HCT116 (cell line): Measurements from ENCODE around the gene GPR27. TPM values are rescaled to one million over a fixed set of nuclear protein-coding genes. Genes with fewer than 3 reads are reported as not detected.

Experiments used
- ATAC-seq: fragments of 200-7000 bp; cut with Tn5 transposase; 2 replicates; pipeline ENCODE4 v1.9.1; 2020; ENCODE audit warnings: mild to moderate bottlenecking, moderate library complexity
- BruUV-seq: library from RNA; stranded (reverse); fragments of 400-500 nt; replicated peaks from 2 replicates; lab custom pipeline; 2021; lab: Mats Ljungman, UMichigan
- CTCF ChIA-PET: fragments of 300-600 bp; sonication (Branson Sonifier 250); formaldehyde crosslinking; loops from one replicate; lab custom pipeline; 2021; ENCODE audit warnings: antibody characterized with exemption; lab: Charles Lee
- POLR2A ChIA-PET: fragments of 300-600, 350-600 bp; sonication (Branson Sonifier 250); formaldehyde crosslinking; loops from one replicate; lab custom pipeline; 2021; ENCODE audit warnings: antibody characterized with exemption; lab: Charles Lee
- RAD21 ChIA-PET, 2 experiments: fragments of 300-600 bp; sonication (Branson Sonifier 250); formaldehyde crosslinking; loops; one replicate each; lab custom pipeline; 2023; ENCODE audit warnings: low total read pairs in 2 of 2; ENCODE audit not compliant: uncharacterized antibody in 2 of 2, unreplicated experiment in 2 of 2, low non-redundant PET in 1 of 2; lab: Charles Lee
- DNase-seq: peaks from one replicate; pipeline ENCODE4 v3.0.0-alpha.2; 2010; ENCODE audit warnings: low read depth, low spot score
- H2AFZ ChIP-seq: fragments of 200-600 bp; shearing (Covaris generic), sonication (generic); 2 replicates; pipeline ENCODE4 v1.6.1; 2017; ENCODE audit warnings: low read depth, mixed run types, mixed read lengths, antibody characterized with exemption, low read length; ENCODE audit not compliant: poor library complexity, severe bottlenecking
- H3K27ac ChIP-seq: 2 replicates; pipeline ENCODE4 v1.5.1; 2012; ENCODE audit warnings: low read depth, low read length
- H3K27me3 ChIP-seq: fragments of 200-600 bp; sonication (generic); 2 replicates; pipeline ENCODE4 v1.6.1; 2016; ENCODE audit warnings: mixed run types, low read length, mixed read lengths; ENCODE audit not compliant: insufficient read depth
- H3K36me3 ChIP-seq, 2 experiments: fragments of 200-500 bp in 1 of 2; fragments of 200-600 bp in 1 of 2; sonication (Bioruptor generic) in 1 of 2; sonication (generic) in 1 of 2; 2 replicates each; pipeline versions ENCODE4 v1.5.1 to v1.6.1; 2014 to 2016; ENCODE audit warnings: low read length in 2 of 2, inconsistent platforms in 1 of 2, mixed read lengths in 1 of 2, mixed run types in 1 of 2; ENCODE audit not compliant: insufficient read depth in 2 of 2, control insufficient read depth in 1 of 2
- H3K4me1 ChIP-seq, 2 experiments: fragments of 200-600 bp in 1 of 2; sonication (generic) in 1 of 2; 2 replicates each; pipeline versions ENCODE4 v1.5.1 to v1.6.1; 2012 to 2017; ENCODE audit warnings: low read length in 2 of 2, inconsistent platforms in 1 of 2, mild to moderate bottlenecking in 1 of 2, mixed read lengths in 1 of 2, mixed run types in 1 of 2, moderate library complexity in 1 of 2; ENCODE audit not compliant: insufficient read depth in 2 of 2, control insufficient read depth in 1 of 2
- H3K4me2 ChIP-seq: fragments of 200-600 bp; sonication (generic); 2 replicates; pipeline ENCODE4 v1.6.1; 2017; ENCODE audit warnings: mixed run types, low read length, mixed read lengths
- H3K4me3 ChIP-seq, 2 experiments: fragments of 200-600 bp in 1 of 2; sonication (generic) in 1 of 2; replicated peaks in 1 of 2; 2 replicates each; pipeline ENCODE4 v1.5.1; 2011 to 2016; ENCODE audit warnings: low read length in 2 of 2, control low read depth in 1 of 2, low read depth in 1 of 2, mild to moderate bottlenecking in 1 of 2, mixed read lengths in 1 of 2, mixed run types in 1 of 2
- H3K79me2 ChIP-seq: fragments of 200-600 bp; sonication (generic); 2 replicates; pipeline ENCODE4 v1.6.1; 2017; ENCODE audit warnings: mild to moderate bottlenecking, mixed run types, low read length, moderate library complexity, mixed read lengths; ENCODE audit not compliant: insufficient read depth
- H3K9ac ChIP-seq: fragments of 200-600 bp; sonication (generic); 2 replicates; pipeline ENCODE4 v1.6.1; 2016; ENCODE audit warnings: low read length, mixed read lengths
- H3K9me2 ChIP-seq: fragments of 200-600 bp; sonication (generic), shearing (Covaris generic); 2 replicates; pipeline ENCODE4 v1.6.1; 2017; ENCODE audit warnings: mixed run types, mild to moderate bottlenecking, moderate library complexity; ENCODE audit not compliant: insufficient read depth
- H3K9me3 ChIP-seq, 2 experiments: fragments of 200-500 bp in 1 of 2; fragments of 200-600 bp in 1 of 2; sonication (Bioruptor generic) in 1 of 2; sonication (generic) in 1 of 2; 2 replicates each; pipeline ENCODE4 v1.6.1; 2014 to 2017; ENCODE audit warnings: low read length in 2 of 2, mixed read lengths in 2 of 2, inconsistent platforms in 1 of 2, low read depth in 1 of 2, mild to moderate bottlenecking in 1 of 2, mixed run types in 1 of 2, moderate library complexity in 1 of 2; ENCODE audit not compliant: control insufficient read depth in 1 of 2, insufficient read depth in 1 of 2
- H4K20me1 ChIP-seq: fragments of 200-600 bp; sonication (generic), shearing (Covaris generic); 2 replicates; pipeline ENCODE4 v1.6.1; 2017; ENCODE audit warnings: mixed run types, mild to moderate bottlenecking, moderate library complexity; ENCODE audit not compliant: insufficient read depth
- ATF3 ChIP-seq: IDR thresholded peaks from 2 replicates; pipeline ENCODE4 v1.6.1; 2012
- CBX3 ChIP-seq: IDR thresholded peaks from 2 replicates; pipeline ENCODE4 v1.6.1; 2012; ENCODE audit warnings: low read depth
- CEBPB ChIP-seq: IDR thresholded peaks from 2 replicates; pipeline ENCODE4 v1.6.1; 2012; ENCODE audit warnings: low read depth
- EGR1 ChIP-seq: IDR thresholded peaks from 2 replicates; pipeline ENCODE4 v1.6.1; 2012; ENCODE audit warnings: low read depth
- ELF1 ChIP-seq: IDR thresholded peaks from 2 replicates; pipeline ENCODE4 v1.6.1; 2012; ENCODE audit warnings: low read depth, borderline replicate concordance
- EZH2 ChIP-seq: fragments of 200-600 bp; sonication (generic); IDR thresholded peaks from 2 replicates; pipeline ENCODE4 v1.6.1; 2017; ENCODE audit warnings: antibody characterized with exemption, mixed run types
- EZH2phosphoT487 ChIP-seq: fragments of 200-600 bp; IDR thresholded peaks from 2 replicates; pipeline ENCODE4 v1.6.1; 2018; ENCODE audit warnings: antibody characterized with exemption, borderline replicate concordance
- JUND ChIP-seq: IDR thresholded peaks from 2 replicates; pipeline ENCODE4 v1.6.1; 2012
- POLR2A ChIP-seq: IDR thresholded peaks from 2 replicates; pipeline ENCODE4 v1.7.0; 2011; ENCODE audit warnings: borderline replicate concordance; ENCODE audit not compliant: insufficient read depth, insufficient read length; ENCODE audit errors: extremely low read depth
- POLR2AphosphoS5 ChIP-seq: IDR thresholded peaks from 2 replicates; pipeline ENCODE4 v1.6.1; 2011; ENCODE audit warnings: mild to moderate bottlenecking, low read depth, low read length, moderate library complexity
- REST ChIP-seq: IDR thresholded peaks from 2 replicates; pipeline ENCODE4 v1.6.1; 2012; ENCODE audit warnings: low read depth
- SIN3A ChIP-seq: IDR thresholded peaks from 2 replicates; pipeline ENCODE4 v1.6.1; 2012; ENCODE audit warnings: low read depth
- SP1 ChIP-seq: IDR thresholded peaks from 2 replicates; pipeline ENCODE4 v1.6.1; 2012; ENCODE audit warnings: low read depth
- SRF ChIP-seq: IDR thresholded peaks from 2 replicates; pipeline ENCODE4 v1.6.1; 2012; ENCODE audit warnings: low read depth
- YY1 ChIP-seq: IDR thresholded peaks from 2 replicates; pipeline ENCODE4 v1.6.1; 2011; ENCODE audit warnings: low read length, low read depth, moderate library complexity, mild to moderate bottlenecking; ENCODE audit not compliant: insufficient replicate concordance; ENCODE audit errors: extremely low read depth
- ZFX ChIP-seq: fragments of 450-650 bp; IDR thresholded peaks from 2 replicates; pipeline ENCODE4 v1.6.1; 2017
- intact Hi-C: fragments of 100-400 bp; cut with micrococcal nuclease; formaldehyde crosslinking; loops from 2 replicates; pipeline ENCODE4 v1.10.0; 2022
- total RNA-seq: library from RNA; stranded (reverse); gene quantifications from one replicate; pipeline ENCODE4 v1.2.1, GENCODE V29; 2021; ENCODE audit not compliant: unreplicated experiment
- TF ChIP-seq, protein P1 (sequence below): IDR thresholded peaks from 2 replicates; pipeline ENCODE4 v1.6.1; 2012

GPR27 gene
- total RNA-seq, 1 experiment from 2014 or later = not detected

DNA sequence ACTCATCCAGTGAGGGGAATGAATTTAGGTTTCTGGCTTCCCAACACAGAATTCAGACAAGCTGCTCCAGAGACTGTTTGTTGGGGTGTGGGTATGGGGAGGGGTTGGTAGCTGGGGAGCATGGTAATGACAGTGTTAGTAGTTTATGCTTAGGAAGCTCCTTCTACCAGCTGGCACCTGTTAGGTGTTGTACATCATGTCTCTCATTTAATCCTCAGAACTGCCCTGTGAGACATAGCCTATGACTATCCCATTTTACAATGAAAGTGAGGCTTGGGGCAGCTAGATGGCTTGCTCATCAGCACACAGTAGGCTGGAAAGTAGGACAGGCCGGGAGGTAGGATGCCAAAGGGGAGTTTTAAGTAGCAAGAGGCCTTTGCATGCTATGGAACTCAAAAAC lies 31.0 kb upstream of the GPR27 start (continued):
- TF ChIP-seq ELF1 = no peak
- TF ChIP-seq POLR2A = no peak
- TF ChIP-seq SIN3A = no peak
- TF ChIP-seq, protein P1, sequence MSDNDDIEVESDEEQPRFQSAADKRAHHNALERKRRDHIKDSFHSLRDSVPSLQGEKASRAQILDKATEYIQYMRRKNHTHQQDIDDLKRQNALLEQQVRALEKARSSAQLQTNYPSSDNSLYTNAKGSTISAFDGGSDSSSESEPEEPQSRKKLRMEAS = no peak
- TF ChIP-seq POLR2AphosphoS5 = no peak
- TF ChIP-seq CBX3 = no peak
- no peak for TF ChIP-seq EGR1
- TF ChIP-seq SRF = no peak
- no peak for TF ChIP-seq EZH2phosphoT487

DNA sequence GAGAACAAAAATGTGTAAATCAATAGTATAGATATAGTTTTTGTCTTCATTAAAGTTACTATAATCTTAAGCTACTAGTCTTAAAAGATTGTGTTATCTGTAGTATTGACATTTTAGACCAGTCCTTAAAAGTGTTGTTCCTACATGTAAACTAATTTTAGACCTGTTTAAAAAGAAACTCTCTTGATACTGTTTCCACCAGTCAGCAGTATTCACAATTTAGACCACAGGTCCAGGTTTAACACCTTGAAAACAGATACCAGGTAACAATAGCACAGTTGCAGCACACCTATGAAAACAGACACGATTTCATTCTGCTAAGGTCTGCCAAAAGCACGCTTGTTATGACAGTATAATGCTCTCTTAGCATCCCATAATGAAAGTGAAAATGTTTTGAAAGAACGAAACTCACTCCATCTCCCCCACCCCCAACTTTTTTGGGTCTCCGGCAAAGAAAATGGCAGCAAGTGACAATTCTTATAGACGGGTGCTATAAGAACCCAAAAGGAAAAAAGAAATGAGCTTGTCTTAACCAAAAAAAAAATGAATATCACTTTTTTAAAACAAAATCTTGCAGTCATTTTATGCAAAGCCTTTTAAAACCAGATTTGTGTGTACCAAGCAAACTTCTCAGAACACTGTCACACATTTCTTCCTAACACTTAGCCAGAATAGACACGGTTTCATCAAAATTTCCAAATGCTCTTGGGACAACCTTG lies 30.0 kb upstream of the GPR27 start:
- H3K27me3 ChIP-seq = peaks cover 19% of the 10 kb centered on the region
- TSS peak; percentile 39 for BruUV-seq
- ChIA-PET RAD21 (no interaction called here), CTCF (interaction anchor here (1.2 to 1.7 kb wide), 2 partner anchors 12 to 135 kb away, joined by 3 to 8 read pairs; no protein-coding TSS in a partner anchor), POLR2A (no interaction called here)
- DNase-seq (no peak), ATAC-seq (no peak)
- H3K9ac ChIP-seq = no peak overlapping the region
- no peaks in the 10 kb centered on the region for H3K36me3 ChIP-seq
- H2AFZ ChIP-seq = no peak overlapping the region
- H3K4me3 ChIP-seq = no peak overlapping the region
- peak overlapping the region; percentile 85 for H3K4me2 ChIP-seq
- intact Hi-C loops = no loop called here
- no peaks in the 10 kb centered on the region for H3K79me2 ChIP-seq
- no peaks in the 10 kb centered on the region for H3K9me3 ChIP-seq
- H3K4me1 ChIP-seq = peaks cover 7 to 12% of the 10 kb centered on the region in 2 experiments; a peak in 3 of 4 replicates
- no peak overlapping the region for H3K27ac ChIP-seq
- H3K9me2 ChIP-seq = no peaks in the 10 kb centered on the region
- TF ChIP-seq SIN3A (no peak), YY1 (no peak), CEBPB (no peak), CBX3 (no peak), EZH2 (no peak), EZH2phosphoT487 (no peak), POLR2AphosphoS5 (no peak), POLR2A (no peak), ATF3 (no peak), REST (no peak), SP1 (no peak), JUND (no peak), ZFX (no peak)
- TF ChIP-seq, protein P1 = no peak
- H4K20me1 ChIP-seq = no peaks in the 10 kb centered on the region
